Epidermal melanocyte (primary cell): ENCODE results near the gene TRAIP.

Experiments
- DNase-seq: peaks from one replicate; pipeline ENCODE4 v3.0.0; 2011; ENCODE audit warnings: low spot score; ENCODE audit not compliant: insufficient read length

TRAIP gene

GRCh38 chr3:49876567-49876966 lies 20.2 kb upstream of the TRAIP start:
- DNase-seq: no peak

GRCh38 chr3:49873623-49874022 lies 17.3 kb upstream of the TRAIP start:
- DNase-seq: no peak

GRCh38 chr3:49872801-49873281 lies 16.5 kb upstream of the TRAIP start:
- DNase-seq: no peak

GRCh38 chr3:49871531-49872153 lies 15.3 kb upstream of the TRAIP start:
- no peak for DNase-seq

- no peak for DNase-seq
Observed at GRCh38 chr3:49869525-49870126, 13.3 kb upstream of the TRAIP start, which contains the start of gene CAMKV. Gene CAMKV, minus strand, starts transcription at chr3:49869906. Its CDS starts 7,518 bp downstream, at chr3:49862388.

- no peak for DNase-seq
Observed at GRCh38 chr3:49868862-49869466, 12.6 kb upstream of the TRAIP start.

GRCh38 chr3:49867871-49868321 lies 11.5 kb upstream of the TRAIP start:
- no peak for DNase-seq

- DNase-seq: no peak
Observed at GRCh38 chr3:49867400-49867799, 11.0 kb upstream of the TRAIP start.

GRCh38 chr3:49865198-49865784 lies 8.9 kb upstream of the TRAIP start:
- no peak for DNase-seq

GRCh38 chr3:49864505-49864904 lies 8.1 kb upstream of the TRAIP start:
- no peak for DNase-seq

GRCh38 chr3:49859576-49860305 lies 3.4 kb upstream of the TRAIP start:
- no peak for DNase-seq

GRCh38 chr3:49855662-49856061 lies 702 bp downstream of the TRAIP start:
- no peak for DNase-seq

- no peak for DNase-seq
Observed at GRCh38 chr3:49845694-49846093, 10.7 kb downstream of the TRAIP start.

- DNase-seq: no peak
Observed at GRCh38 chr3:49844464-49845183, 11.7 kb downstream of the TRAIP start.

- no peak for DNase-seq
Observed at GRCh38 chr3:49842843-49843517, 13.4 kb downstream of the TRAIP start.

GRCh38 chr3:49841806-49842205 lies 14.6 kb downstream of the TRAIP start:
- DNase-seq: no peak

GRCh38 chr3:49841126-49841696 lies 15.2 kb downstream of the TRAIP start:
- DNase-seq: no peak

GRCh38 chr3:49840388-49840787 lies 16.0 kb downstream of the TRAIP start:
- DNase-seq: no peak

GRCh38 chr3:49839193-49839809 lies 17.1 kb downstream of the TRAIP start:
- DNase-seq: peak; percentile 46

GRCh38 chr3:49831341-49831740 lies 25.0 kb downstream of the TRAIP start:
- no peak for DNase-seq
